Hematopoietic multipotent progenitor cell treated with erythropoietin and hydrocortisone succinate and interleukin-3 and kit ligand, for 17 days (in vitro differentiated cells): Measurements from ENCODE around the gene LGI2.
A peak's percentile ranks its signal among the peaks of the same experiment; 100 is the strongest.

Experiments
- DNase-seq: peaks from one replicate; pipeline ENCODE4 v3.0.0-alpha.2; 2015; ENCODE audit warnings: low spot score

The LGI2 gene

GRCh38 chr4:24995346-24995919 lies 35.3 kb downstream of the LGI2 start:
- DNase-seq, result no peak

GRCh38 chr4:24993551-24994080 lies 37.1 kb downstream of the LGI2 start:
- no peak for DNase-seq

GRCh38 chr4:24992968-24993367 lies 37.8 kb downstream of the LGI2 start:
- DNase-seq, result no peak

GRCh38 chr4:24991015-24991414 lies 39.7 kb downstream of the LGI2 start:
- no peak for DNase-seq

- DNase-seq, result no peak
These were observed 41.4 kb downstream of the LGI2 start for GRCh38 chr4:24989327-24989726.

GRCh38 chr4:24988776-24989175 lies 42.0 kb downstream of the LGI2 start:
- no peak for DNase-seq

- no peak for DNase-seq
These were observed 45.9 kb downstream of the LGI2 start for GRCh38 chr4:24984602-24985532.

- no peak for DNase-seq
These were observed 50.0 kb downstream of the LGI2 start for GRCh38 chr4:24980740-24981139.

GRCh38 chr4:24980064-24980690 lies 50.6 kb downstream of the LGI2 start:
- peak; percentile 50 for DNase-seq

GRCh38 chr4:24979554-24979953 lies 51.2 kb downstream of the LGI2 start:
- no peak for DNase-seq

- DNase-seq, result no peak
These were observed 52.3 kb downstream of the LGI2 start for GRCh38 chr4:24978291-24979075.

GRCh38 chr4:24975510-24975909 lies 55.2 kb downstream of the LGI2 start:
- no peak for DNase-seq

GRCh38 chr4:24973747-24974601 lies 56.8 kb downstream of the LGI2 start:
- no peak for DNase-seq

GRCh38 chr4:24973404-24973746 lies 57.4 kb downstream of the LGI2 start:
- no peak for DNase-seq

- no peak for DNase-seq
These were observed 59.6 kb downstream of the LGI2 start for GRCh38 chr4:24971192-24971591.

GRCh38 chr4:24970635-24971034 lies 60.1 kb downstream of the LGI2 start:
- DNase-seq, result no peak

- DNase-seq, result no peak
These were observed 60.6 kb downstream of the LGI2 start for GRCh38 chr4:24970191-24970590.

GRCh38 chr4:24969486-24969885 lies 61.3 kb downstream of the LGI2 start:
- no peak for DNase-seq

GRCh38 chr4:24968992-24969391 lies 61.8 kb downstream of the LGI2 start:
- no peak for DNase-seq

GRCh38 chr4:24968278-24968677 lies 62.5 kb downstream of the LGI2 start:
- no peak for DNase-seq

GRCh38 chr4:24967346-24967745 lies 63.4 kb downstream of the LGI2 start:
- no peak for DNase-seq
